ENCODE measurements around the gene NHLH1. TPM values are rescaled to one million over a fixed set of nuclear protein-coding genes. Genes with fewer than 3 reads are reported as not detected.

Gene NHLH1
- total and polyA plus RNA-seq, 2 of the 13 experiments (the other 11 are each of a cell fraction or from before 2014, with no cell fraction given) = 0.11 to 0.57 TPM

DNA sequence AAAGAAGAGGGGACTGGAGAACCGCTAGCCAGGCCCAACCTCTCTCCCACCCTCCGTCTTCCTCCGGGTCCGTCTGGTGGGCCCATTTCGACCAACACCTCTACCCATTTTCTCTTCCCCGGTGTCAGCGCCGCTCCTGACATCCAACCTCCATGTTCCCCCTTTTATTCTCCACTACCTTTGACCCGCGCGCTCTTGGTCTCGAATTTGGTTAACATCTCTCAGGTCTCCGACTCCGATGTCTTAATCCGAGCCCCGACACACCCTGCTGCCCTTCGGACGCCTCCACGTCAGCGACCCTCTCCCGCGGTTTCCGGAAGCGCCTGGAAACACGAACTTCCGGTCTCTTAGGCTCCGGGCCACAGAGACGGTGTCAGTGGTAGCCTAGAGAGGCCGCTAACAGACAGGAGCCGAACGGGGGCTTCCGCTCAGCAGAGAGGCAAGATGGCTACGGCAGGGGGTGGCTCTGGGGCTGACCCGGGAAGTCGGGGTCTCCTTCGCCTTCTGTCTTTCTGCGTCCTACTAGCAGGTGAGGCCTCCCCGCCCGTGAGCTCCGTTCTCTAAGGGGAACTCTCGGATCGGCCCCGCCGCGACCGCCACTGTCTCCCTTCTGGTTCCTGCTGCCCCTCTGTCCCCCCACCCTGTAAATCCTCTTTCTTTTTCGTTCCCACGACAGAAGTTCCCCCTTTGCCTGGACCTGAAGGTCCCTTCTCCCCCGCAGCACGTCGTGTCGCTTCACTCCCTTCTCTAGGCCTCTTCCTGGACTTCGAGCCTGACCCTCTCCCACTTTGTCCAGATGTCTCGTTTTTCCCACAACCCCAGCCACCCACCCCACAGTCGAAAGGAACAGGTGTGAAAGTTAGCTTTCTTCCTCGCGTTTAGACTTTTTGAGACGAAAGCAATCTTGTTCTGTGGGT is 23.7 kb upstream of the NHLH1 start, which contains the start of the genes COPA and NCSTN (continued):
- peak; percentile 93 for TF ChIP-seq ZNF788 (CRISPR knock-in tag; IDR thresholded peaks at IDR 0.05; ENCODE audit: borderline replicate concordance)
- no peak for TF ChIP-seq ZFP1 (CRISPR knock-in tag; IDR thresholded peaks at IDR 0.05)
- TF ChIP-seq ZNF431 (CRISPR knock-in tag; IDR thresholded peaks at IDR 0.05; ENCODE audit: borderline replicate concordance, low read depth) = no peak
- no peak for TF ChIP-seq DDIT3 (CRISPR knock-in tag; IDR thresholded peaks at IDR 0.05)
- TF ChIP-seq SMAD3 (CRISPR knock-in tag; IDR thresholded peaks at IDR 0.05) = peak; percentile 91; the same call in 1 of the 2 replicates
- no peak for TF ChIP-seq ZNF589 (CRISPR knock-in tag; conservative IDR thresholded peaks at IDR 0.05)
- TF ChIP-seq, protein P1, sequence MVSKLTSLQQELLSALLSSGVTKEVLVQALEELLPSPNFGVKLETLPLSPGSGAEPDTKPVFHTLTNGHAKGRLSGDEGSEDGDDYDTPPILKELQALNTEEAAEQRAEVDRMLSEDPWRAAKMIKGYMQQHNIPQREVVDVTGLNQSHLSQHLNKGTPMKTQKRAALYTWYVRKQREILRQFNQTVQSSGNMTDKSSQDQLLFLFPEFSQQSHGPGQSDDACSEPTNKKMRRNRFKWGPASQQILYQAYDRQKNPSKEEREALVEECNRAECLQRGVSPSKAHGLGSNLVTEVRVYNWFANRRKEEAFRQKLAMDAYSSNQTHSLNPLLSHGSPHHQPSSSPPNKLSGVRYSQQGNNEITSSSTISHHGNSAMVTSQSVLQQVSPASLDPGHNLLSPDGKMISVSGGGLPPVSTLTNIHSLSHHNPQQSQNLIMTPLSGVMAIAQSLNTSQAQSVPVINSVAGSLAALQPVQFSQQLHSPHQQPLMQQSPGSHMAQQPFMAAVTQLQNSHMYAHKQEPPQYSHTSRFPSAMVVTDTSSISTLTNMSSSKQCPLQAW (CRISPR knock-in tag; IDR thresholded peaks at IDR 0.05) = peak; percentile 90
- peak; percentile 91 for TF ChIP-seq THAP11 (CRISPR knock-in tag; IDR thresholded peaks at IDR 0.05)
- TF ChIP-seq, protein P2, sequence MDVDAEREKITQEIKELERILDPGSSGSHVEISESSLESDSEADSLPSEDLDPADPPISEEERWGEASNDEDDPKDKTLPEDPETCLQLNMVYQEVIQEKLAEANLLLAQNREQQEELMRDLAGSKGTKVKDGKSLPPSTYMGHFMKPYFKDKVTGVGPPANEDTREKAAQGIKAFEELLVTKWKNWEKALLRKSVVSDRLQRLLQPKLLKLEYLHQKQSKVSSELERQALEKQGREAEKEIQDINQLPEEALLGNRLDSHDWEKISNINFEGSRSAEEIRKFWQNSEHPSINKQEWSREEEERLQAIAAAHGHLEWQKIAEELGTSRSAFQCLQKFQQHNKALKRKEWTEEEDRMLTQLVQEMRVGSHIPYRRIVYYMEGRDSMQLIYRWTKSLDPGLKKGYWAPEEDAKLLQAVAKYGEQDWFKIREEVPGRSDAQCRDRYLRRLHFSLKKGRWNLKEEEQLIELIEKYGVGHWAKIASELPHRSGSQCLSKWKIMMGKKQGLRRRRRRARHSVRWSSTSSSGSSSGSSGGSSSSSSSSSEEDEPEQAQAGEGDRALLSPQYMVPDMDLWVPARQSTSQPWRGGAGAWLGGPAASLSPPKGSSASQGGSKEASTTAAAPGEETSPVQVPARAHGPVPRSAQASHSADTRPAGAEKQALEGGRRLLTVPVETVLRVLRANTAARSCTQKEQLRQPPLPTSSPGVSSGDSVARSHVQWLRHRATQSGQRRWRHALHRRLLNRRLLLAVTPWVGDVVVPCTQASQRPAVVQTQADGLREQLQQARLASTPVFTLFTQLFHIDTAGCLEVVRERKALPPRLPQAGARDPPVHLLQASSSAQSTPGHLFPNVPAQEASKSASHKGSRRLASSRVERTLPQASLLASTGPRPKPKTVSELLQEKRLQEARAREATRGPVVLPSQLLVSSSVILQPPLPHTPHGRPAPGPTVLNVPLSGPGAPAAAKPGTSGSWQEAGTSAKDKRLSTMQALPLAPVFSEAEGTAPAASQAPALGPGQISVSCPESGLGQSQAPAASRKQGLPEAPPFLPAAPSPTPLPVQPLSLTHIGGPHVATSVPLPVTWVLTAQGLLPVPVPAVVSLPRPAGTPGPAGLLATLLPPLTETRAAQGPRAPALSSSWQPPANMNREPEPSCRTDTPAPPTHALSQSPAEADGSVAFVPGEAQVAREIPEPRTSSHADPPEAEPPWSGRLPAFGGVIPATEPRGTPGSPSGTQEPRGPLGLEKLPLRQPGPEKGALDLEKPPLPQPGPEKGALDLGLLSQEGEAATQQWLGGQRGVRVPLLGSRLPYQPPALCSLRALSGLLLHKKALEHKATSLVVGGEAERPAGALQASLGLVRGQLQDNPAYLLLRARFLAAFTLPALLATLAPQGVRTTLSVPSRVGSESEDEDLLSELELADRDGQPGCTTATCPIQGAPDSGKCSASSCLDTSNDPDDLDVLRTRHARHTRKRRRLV (CRISPR knock-in tag; IDR thresholded peaks at IDR 0.05) = peak; percentile 36; the same call in 1 of the 2 replicates
- peak; percentile 77 for TF ChIP-seq CBFB (CRISPR knock-in tag; IDR thresholded peaks at IDR 0.05)
- no peak for TF ChIP-seq SP1 (IDR thresholded peaks at IDR 0.05)
- no peak for TF ChIP-seq SP1 (CRISPR knock-in tag; IDR thresholded peaks at IDR 0.05)
- TF ChIP-seq, protein P3, sequence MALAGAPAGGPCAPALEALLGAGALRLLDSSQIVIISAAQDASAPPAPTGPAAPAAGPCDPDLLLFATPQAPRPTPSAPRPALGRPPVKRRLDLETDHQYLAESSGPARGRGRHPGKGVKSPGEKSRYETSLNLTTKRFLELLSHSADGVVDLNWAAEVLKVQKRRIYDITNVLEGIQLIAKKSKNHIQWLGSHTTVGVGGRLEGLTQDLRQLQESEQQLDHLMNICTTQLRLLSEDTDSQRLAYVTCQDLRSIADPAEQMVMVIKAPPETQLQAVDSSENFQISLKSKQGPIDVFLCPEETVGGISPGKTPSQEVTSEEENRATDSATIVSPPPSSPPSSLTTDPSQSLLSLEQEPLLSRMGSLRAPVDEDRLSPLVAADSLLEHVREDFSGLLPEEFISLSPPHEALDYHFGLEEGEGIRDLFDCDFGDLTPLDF (CRISPR knock-in tag; IDR thresholded peaks at IDR 0.05) = no peak
